ENCODE results near the gene PHTF1. TPM values are rescaled to one million over a fixed set of nuclear protein-coding genes. Genes with fewer than 3 reads are reported as not detected.

The PHTF1 gene
- total RNA-seq, 4 donors from 2014 or later, result 3.6 to 9.5 (median 5.9) TPM

- Histone ChIP-seq H3K4me1 (peaks cover 0 to 2% (median 0%) of the 10 kb centered on the region in 3 donors), H3K27me3 (no peaks in the 10 kb centered on the region), H3K27ac (no peak overlapping the region), H3K36me3 (peaks cover 0 to 14% (median 0%) of the 10 kb centered on the region in 3 donors), H3K4me3 (no peak overlapping the region), H3K9me3 (no peaks in the 10 kb centered on the region)
- TF ChIP-seq POLR2A (IDR thresholded peaks at IDR 0.05), result no peak
- no peak for TF ChIP-seq CTCF (IDR thresholded peaks at IDR 0.05)
- DNase-seq, result no peak
- intact Hi-C loops (cut with DNase I), result no loop called here
These were observed 8.2 kb downstream of the PHTF1 start for GRCh38 chr1:113751114-113751513.

GRCh38 chr1:113749402-113749801 is 9.9 kb downstream of the PHTF1 start:
- no peak overlapping the region for H3K4me3 ChIP-seq
- H3K4me1 ChIP-seq, result peaks cover 0 to 7% (median 0%) of the 10 kb centered on the region in 3 donors
- H3K27me3 ChIP-seq, result no peaks in the 10 kb centered on the region
- peaks cover 0 to 18% (median 0%) of the 10 kb centered on the region in 3 donors for H3K36me3 ChIP-seq
- H3K27ac ChIP-seq, result no peak overlapping the region
- TF ChIP-seq POLR2A (IDR thresholded peaks at IDR 0.05), result no peak
- TF ChIP-seq CTCF (IDR thresholded peaks at IDR 0.05), result no peak
- intact Hi-C loops (cut with DNase I), result no loop called here
- no peaks in the 10 kb centered on the region for H3K9me3 ChIP-seq
- 72 to 88% methylated on average over 3 of the region's 3 CpGs for WGBS, 2 donors
- no peak for DNase-seq

- WGBS, 2 donors, result 79 to 92% methylated on average over 1 of the region's 1 CpG
- intact Hi-C loops (cut with DNase I), result no loop called here
- peaks cover 0 to 9% (median 0%) of the 10 kb centered on the region in 3 donors for H3K36me3 ChIP-seq
- TF ChIP-seq POLR2A (IDR thresholded peaks at IDR 0.05) (no peak), CTCF (IDR thresholded peaks at IDR 0.05) (no peak)
- no peaks in the 10 kb centered on the region for H3K9me3 ChIP-seq
- no peak overlapping the region for H3K27ac ChIP-seq
- no peaks in the 10 kb centered on the region for H3K27me3 ChIP-seq
- no peak overlapping the region for H3K4me3 ChIP-seq
- peaks cover 0 to 7% (median 0%) of the 10 kb centered on the region in 3 donors for H3K4me1 ChIP-seq
- no peak for DNase-seq
These were observed 11.9 kb downstream of the PHTF1 start for GRCh38 chr1:113747376-113747775.

- H3K27ac ChIP-seq, result no peak overlapping the region
- DNase-seq, result no peak
- H3K27me3 ChIP-seq, result no peaks in the 10 kb centered on the region
- no peaks in the 10 kb centered on the region for H3K9me3 ChIP-seq
- intact Hi-C loops (cut with DNase I), result no loop called here
- peaks cover 0 to 12% (median 0%) of the 10 kb centered on the region in 3 donors for H3K36me3 ChIP-seq
- no peak overlapping the region for H3K4me3 ChIP-seq
- TF ChIP-seq POLR2A (IDR thresholded peaks at IDR 0.05), result no peak
- TF ChIP-seq CTCF (IDR thresholded peaks at IDR 0.05), result no peak
- peaks cover 0 to 7% (median 0%) of the 10 kb centered on the region in 3 donors for H3K4me1 ChIP-seq
- WGBS, 2 donors, result 97% methylated on average over 3 of the region's 3 CpGs
These were observed 13.9 kb downstream of the PHTF1 start for GRCh38 chr1:113745425-113745824.

GRCh38 chr1:113744114-113744513 is 15.2 kb downstream of the PHTF1 start:
- no peak overlapping the region for H3K4me3 ChIP-seq
- 78 to 100% methylated on average over 1 of the region's 1 CpG for WGBS, 2 donors
- no peaks in the 10 kb centered on the region for H3K27me3 ChIP-seq
- H3K4me1 ChIP-seq, result peaks cover 0 to 7% (median 0%) of the 10 kb centered on the region in 3 donors
- TF ChIP-seq POLR2A (IDR thresholded peaks at IDR 0.05), result no peak
- no peak for TF ChIP-seq CTCF (IDR thresholded peaks at IDR 0.05)
- intact Hi-C loops (cut with DNase I), result no loop called here
- no peaks in the 10 kb centered on the region for H3K9me3 ChIP-seq
- no peak for DNase-seq
- H3K36me3 ChIP-seq, result peaks cover 0 to 12% (median 0%) of the 10 kb centered on the region in 3 donors
- H3K27ac ChIP-seq, result no peak overlapping the region
